Neural cell (in vitro differentiated cells): ENCODE results near the gene GPD1. TPM values are rescaled to one million over a fixed set of nuclear protein-coding genes. Genes with fewer than 3 reads are reported as not detected.

Source experiments
- H2AFZ ChIP-seq: fragments of 200-600, 300-800 bp; sonication (generic), shearing (Covaris generic); 2 replicates; pipeline ENCODE4 v1.6.0; 2014; ENCODE audit warnings: low read depth, mild to moderate bottlenecking, antibody characterized with exemption, low read length, moderate library complexity
- H3F3A ChIP-seq: fragments of 200-600 bp; shearing (Covaris generic); 2 replicates; pipeline ENCODE4 v1.6.1; 2016; ENCODE audit warnings: mild to moderate bottlenecking, moderate library complexity, mixed read lengths, antibody characterized with exemption, low read length; ENCODE audit not compliant: insufficient read depth, poor library complexity, severe bottlenecking
- H3K27ac ChIP-seq: fragments of 200-600, 300-800 bp; sonication (generic), shearing (Covaris generic); 2 replicates; pipeline ENCODE4 v1.5.1; 2014; ENCODE audit warnings: mild to moderate bottlenecking, low read length, moderate library complexity
- H3K27me3 ChIP-seq: fragments of 300-800, 200-600 bp; sonication (generic), shearing (Covaris generic); 2 replicates; pipeline ENCODE4 v1.6.0; 2014; ENCODE audit warnings: mild to moderate bottlenecking, low read depth, low read length, moderate library complexity; ENCODE audit not compliant: insufficient read depth
- H3K36me3 ChIP-seq: fragments of 300-800, 200-600 bp; sonication (generic), shearing (Covaris generic); 2 replicates; pipeline ENCODE4 v1.5.1; 2014; ENCODE audit warnings: mild to moderate bottlenecking, antibody characterized with exemption, low read length, moderate library complexity; ENCODE audit not compliant: insufficient read depth
- H3K4me2 ChIP-seq: fragments of 300-800, 200-600 bp; sonication (generic), shearing (Covaris generic); 2 replicates; pipeline ENCODE4 v1.6.0; 2014; ENCODE audit warnings: mild to moderate bottlenecking, low read length
- H3K4me3 ChIP-seq: fragments of 300-800, 200-600 bp; sonication (generic), shearing (Covaris generic); 2 replicates; pipeline ENCODE4 v1.5.1; 2014; ENCODE audit warnings: mild to moderate bottlenecking, low read length, moderate library complexity
- H3K79me2 ChIP-seq: fragments of 200-600 bp; shearing (Covaris generic); replicated peaks from 2 replicates; pipeline ENCODE4 v1.6.0; 2014; ENCODE audit warnings: mild to moderate bottlenecking, low read length, moderate library complexity; ENCODE audit not compliant: insufficient read depth
- H3K9ac ChIP-seq: fragments of 300-800, 200-600 bp; sonication (generic), shearing (Covaris generic); 2 replicates; pipeline ENCODE4 v1.6.1; 2016; ENCODE audit warnings: mild to moderate bottlenecking, low read length, mixed read lengths
- H3K9me2 ChIP-seq: fragments of 200-600 bp; shearing (Covaris generic); 2 replicates; pipeline ENCODE4 v1.6.1; 2016; ENCODE audit warnings: mild to moderate bottlenecking, low read length, mixed read lengths; ENCODE audit not compliant: insufficient read depth
- H3K9me3 ChIP-seq: fragments of 200-600, 300-800 bp; sonication (generic), shearing (Covaris generic); 2 replicates; pipeline ENCODE4 v1.6.1; 2016; ENCODE audit warnings: mild to moderate bottlenecking, mixed run types, low read length, moderate library complexity, mixed read lengths
- H4K20me1 ChIP-seq: fragments of 200-600 bp; shearing (Covaris generic); 2 replicates; pipeline ENCODE4 v1.6.1; 2016; ENCODE audit warnings: mild to moderate bottlenecking, mixed run types; ENCODE audit not compliant: insufficient read depth
- CTCF ChIP-seq: fragments of 450-650 bp; IDR thresholded peaks from 2 replicates; pipeline ENCODE4 v1.5.1; 2014; ENCODE audit warnings: antibody characterized with exemption, mild to moderate bottlenecking, moderate library complexity; ENCODE audit not compliant: poor library complexity, severe bottlenecking
- EP300 ChIP-seq: fragments of 450-650 bp; conservative IDR thresholded peaks from 2 replicates; pipeline ENCODE4 v1.6.1; 2014; ENCODE audit warnings: antibody characterized with exemption, mild to moderate bottlenecking, moderate library complexity; ENCODE audit not compliant: poor library complexity, severe bottlenecking
- EZH2 ChIP-seq: fragments of 200-600, 300-800 bp; shearing (Covaris generic), sonication (generic); IDR thresholded peaks from 2 replicates; pipeline ENCODE4 v1.6.1; 2014; ENCODE audit warnings: antibody characterized with exemption, low read length, borderline replicate concordance, mild to moderate bottlenecking; ENCODE audit not compliant: insufficient read depth, poor library complexity, severe bottlenecking
- MXI1 ChIP-seq: fragments of 450-650 bp; conservative IDR thresholded peaks from 2 replicates; pipeline ENCODE4 v1.6.1; 2014; ENCODE audit warnings: antibody characterized with exemption, mild to moderate bottlenecking; ENCODE audit not compliant: poor library complexity, severe bottlenecking
- POLR2AphosphoS5 ChIP-seq: IDR thresholded peaks from 2 replicates; pipeline ENCODE4 v1.6.1; 2012
- RAD21 ChIP-seq: fragments of 450-650 bp; conservative IDR thresholded peaks from 2 replicates; pipeline ENCODE4 v1.6.1; 2014; ENCODE audit warnings: antibody characterized with exemption, mild to moderate bottlenecking, moderate library complexity
- REST ChIP-seq: IDR thresholded peaks from 2 replicates; pipeline ENCODE4 v1.6.1; 2012; ENCODE audit warnings: borderline replicate concordance
- SMC3 ChIP-seq: fragments of 450-650 bp; conservative IDR thresholded peaks from 2 replicates; pipeline ENCODE4 v1.6.1; 2014; ENCODE audit warnings: antibody characterized with exemption, mild to moderate bottlenecking, moderate library complexity; ENCODE audit not compliant: poor library complexity
- TAF1 ChIP-seq: IDR thresholded peaks from 2 replicates; pipeline ENCODE4 v1.6.1; 2012; ENCODE audit warnings: low read depth
- polyA plus RNA-seq: library from polyadenylated mRNA; depleted of rRNA; stranded (reverse); fragments of >200 nt; gene quantifications from 2 replicates; pipeline ENCODE4 v1.2.3, GENCODE V29; 2014

Gene GPD1
- polyA plus RNA-seq, 1 donor from 2014 or later, result 1.5 TPM

- no peaks in the 10 kb centered on the region for H3K36me3 ChIP-seq
- TF ChIP-seq CTCF (no peak), SMC3 (no peak), TAF1 (no peak), RAD21 (no peak), EP300 (no peak), MXI1 (no peak), REST (no peak), EZH2 (no peak), POLR2AphosphoS5 (no peak)
These were observed 26.7 kb upstream of the GPD1 start for GRCh38 chr12:50077099-50077498.

GRCh38 chr12:50078281-50078680 lies 25.5 kb upstream of the GPD1 start:
- Histone ChIP-seq H3K36me3 (no peaks in the 10 kb centered on the region), H3K79me2 (no peaks in the 10 kb centered on the region), H3K4me2 (no peak overlapping the region), H4K20me1 (no peaks in the 10 kb centered on the region), H3K9me3 (no peaks in the 10 kb centered on the region), H2AFZ (no peak overlapping the region), H3K4me3 (no peak overlapping the region), H3K9me2 (no peaks in the 10 kb centered on the region), H3K9ac (no peak overlapping the region), H3F3A (no peaks in the 10 kb centered on the region), H3K27me3 (no peaks in the 10 kb centered on the region), H3K27ac (no peak overlapping the region)
- TF ChIP-seq TAF1, result no peak
- no peak for TF ChIP-seq CTCF
- TF ChIP-seq POLR2AphosphoS5, result no peak
- TF ChIP-seq EP300, result no peak
- TF ChIP-seq REST, result no peak
- TF ChIP-seq EZH2, result no peak
- no peak for TF ChIP-seq RAD21
- no peak for TF ChIP-seq MXI1
- no peak for TF ChIP-seq SMC3

More at GRCh38 chr12:50077099-50077498, 26.7 kb upstream of the GPD1 start:
- Histone ChIP-seq H3K9me3 (no peaks in the 10 kb centered on the region), H2AFZ (no peak overlapping the region), H3K27me3 (no peaks in the 10 kb centered on the region), H3K9ac (no peak overlapping the region), H3K4me2 (no peak overlapping the region), H4K20me1 (no peaks in the 10 kb centered on the region), H3F3A (no peaks in the 10 kb centered on the region), H3K9me2 (no peaks in the 10 kb centered on the region), H3K79me2 (no peaks in the 10 kb centered on the region), H3K27ac (peak overlapping the region; percentile 31), H3K4me3 (peak overlapping the region; percentile 41)
